SIG-M5 (cell line): ENCODE measurements around the gene CBFA2T2.
"Not testable (repeated sequence)": the region's sequence is repeated elsewhere in the genome, so short reads cannot be mapped to it uniquely, and the experiment has no call there.

Experiments
- DNase-seq: peaks from one replicate; lab custom pipeline; 2025; lab: John Stamatoyannopoulos, UW

The CBFA2T2 gene

GRCh38 chr20:33506576-33506975, 16.7 kb downstream of the CBFA2T2 start:
- DNase-seq, result no peak

DNA sequence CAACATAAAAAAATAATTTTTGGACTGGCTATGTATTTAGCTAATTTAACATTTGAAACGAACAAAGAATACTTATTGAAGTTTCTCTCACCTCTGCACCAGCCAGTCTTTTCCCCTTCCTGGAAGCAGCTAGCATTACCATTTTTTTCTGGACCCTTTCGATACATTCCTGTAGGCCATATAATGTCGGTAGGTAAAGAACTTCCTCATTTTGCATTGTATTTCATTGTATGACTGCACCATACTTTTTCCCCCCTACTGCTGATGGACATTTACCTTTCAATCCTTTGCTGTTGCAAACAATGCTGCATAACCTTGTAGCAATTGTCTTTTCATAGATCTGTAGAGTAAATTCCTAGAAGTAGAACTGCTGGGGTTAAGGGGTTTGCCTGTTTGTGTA, 17.6 kb downstream of the CBFA2T2 start:
- DNase-seq, result no peak

DNA sequence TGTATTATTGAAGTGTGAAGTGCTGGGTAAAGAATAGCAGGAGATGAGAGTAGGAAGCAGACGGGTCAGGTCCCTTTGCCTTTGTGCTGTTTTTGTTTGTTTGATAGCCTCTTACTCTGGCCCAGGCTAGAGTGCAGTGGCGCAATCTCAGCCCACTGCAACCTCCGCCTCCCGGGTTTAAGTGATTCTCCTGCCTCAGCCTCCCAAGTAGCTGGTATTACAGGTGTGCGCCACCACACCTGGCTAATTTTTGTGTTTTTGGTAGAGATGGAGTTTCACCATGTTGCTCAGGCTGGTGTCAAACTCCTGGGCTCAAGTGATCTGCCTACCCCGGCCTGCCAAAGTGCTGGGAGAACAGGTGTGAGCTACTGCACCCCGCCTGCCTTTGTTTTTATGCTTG, 18.1 kb downstream of the CBFA2T2 start:
- not testable (repeated sequence) for DNase-seq

GRCh38 chr20:33509057-33509456, 19.2 kb downstream of the CBFA2T2 start:
- DNase-seq, result not testable (repeated sequence)

DNA sequence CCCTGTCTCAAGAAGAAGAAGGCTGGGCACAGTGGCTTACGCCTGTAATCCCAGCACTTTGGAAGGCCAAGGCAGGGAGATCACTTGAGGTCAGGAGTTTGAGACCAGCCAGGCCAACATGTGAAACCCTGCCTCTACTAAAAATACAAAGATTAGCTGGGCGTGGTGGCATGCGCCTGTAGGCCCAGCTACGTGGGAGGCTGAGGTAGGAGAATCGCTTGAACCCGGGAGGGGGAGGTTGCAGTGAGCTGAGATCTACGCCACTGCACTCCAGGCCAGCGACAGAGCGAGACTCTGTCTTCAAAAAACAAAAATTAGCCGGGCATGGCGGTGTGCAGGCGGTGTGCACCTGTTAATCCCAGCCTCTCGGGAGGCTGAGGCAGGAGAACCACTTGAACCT, 22.0 kb downstream of the CBFA2T2 start:
- not testable (repeated sequence) for DNase-seq

DNA sequence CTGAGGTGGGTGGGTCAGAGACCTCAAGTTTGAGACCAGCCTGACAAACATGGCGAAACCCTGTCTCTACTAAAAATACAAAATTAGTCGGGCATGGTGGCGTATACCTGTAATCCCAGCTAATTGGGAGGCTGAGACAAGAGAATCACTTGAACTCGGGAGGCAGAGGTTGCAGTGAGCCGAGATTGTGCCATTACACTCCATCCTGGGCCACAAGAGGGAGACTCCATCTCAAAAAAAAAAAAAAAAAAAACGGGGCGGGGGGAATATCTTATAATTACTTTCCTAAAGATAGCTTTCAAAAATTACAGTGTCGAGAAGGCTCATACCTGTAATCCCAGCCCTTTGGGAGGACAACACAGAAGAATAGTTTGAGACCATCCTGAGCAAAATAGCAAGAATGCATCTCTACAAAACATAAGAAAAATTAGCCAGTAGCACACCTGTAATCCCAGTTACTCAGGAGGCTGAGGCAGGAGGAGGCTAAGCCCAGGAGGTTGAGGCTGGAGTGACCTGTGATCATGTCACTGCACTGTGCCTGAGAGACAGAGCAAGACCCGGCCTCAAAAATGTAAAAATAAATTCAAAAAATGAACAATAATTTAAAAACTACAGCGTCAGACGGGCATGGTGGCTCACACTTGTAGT, 25.8 kb downstream of the CBFA2T2 start:
- DNase-seq, result no peak

GRCh38 chr20:33516882-33517281, 27.0 kb downstream of the CBFA2T2 start:
- no peak for DNase-seq

DNA sequence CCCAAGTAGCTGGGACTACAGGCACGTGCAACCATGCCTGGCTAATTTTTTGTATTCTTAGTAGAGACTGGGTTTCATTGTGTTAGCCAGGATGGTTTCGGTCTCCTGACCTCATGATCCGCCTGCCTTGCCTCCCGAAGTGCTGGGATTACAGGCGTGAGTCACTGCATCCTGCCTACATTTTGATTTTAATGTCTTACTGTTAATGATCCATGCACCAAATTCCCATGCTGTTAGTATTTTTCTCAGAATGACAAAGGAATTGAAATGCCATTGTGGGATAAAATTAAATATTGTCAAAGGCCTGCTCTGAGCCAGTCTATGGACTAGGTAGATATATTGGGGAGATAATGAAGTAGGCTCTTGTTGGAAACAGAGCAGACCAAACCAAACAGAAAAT, 28.2 kb downstream of the CBFA2T2 start:
- no peak for DNase-seq

- DNase-seq, result no peak
These were observed 31.6 kb downstream of the CBFA2T2 start for GRCh38 chr20:33521461-33521860.

DNA sequence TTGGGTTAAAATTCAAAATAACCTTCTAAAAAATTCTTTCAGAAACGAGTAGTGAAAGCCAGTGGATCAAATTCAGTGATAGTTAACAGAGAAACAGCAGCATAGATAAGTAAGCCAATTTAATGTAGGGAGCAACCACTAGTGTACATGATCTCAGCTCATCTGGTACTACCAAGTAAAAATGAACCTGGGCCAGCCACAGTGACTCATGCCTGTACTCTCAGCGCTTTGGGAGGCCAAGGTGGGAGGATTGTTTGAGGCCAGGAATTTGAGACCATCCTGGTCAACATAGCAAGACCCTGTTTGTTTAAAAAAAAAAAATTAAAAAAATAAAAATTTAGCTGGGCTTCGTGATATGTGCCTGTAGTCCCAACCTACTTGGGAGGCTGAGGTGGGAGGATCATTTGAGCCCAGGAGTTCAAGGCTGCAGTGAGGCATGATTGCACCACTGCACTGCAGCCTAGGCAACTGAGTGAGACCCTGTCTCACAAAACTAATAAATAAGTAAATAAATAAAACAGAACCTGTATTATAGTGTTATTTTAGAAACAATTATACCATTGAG, 32.4 kb downstream of the CBFA2T2 start:
- DNase-seq, result no peak

DNA sequence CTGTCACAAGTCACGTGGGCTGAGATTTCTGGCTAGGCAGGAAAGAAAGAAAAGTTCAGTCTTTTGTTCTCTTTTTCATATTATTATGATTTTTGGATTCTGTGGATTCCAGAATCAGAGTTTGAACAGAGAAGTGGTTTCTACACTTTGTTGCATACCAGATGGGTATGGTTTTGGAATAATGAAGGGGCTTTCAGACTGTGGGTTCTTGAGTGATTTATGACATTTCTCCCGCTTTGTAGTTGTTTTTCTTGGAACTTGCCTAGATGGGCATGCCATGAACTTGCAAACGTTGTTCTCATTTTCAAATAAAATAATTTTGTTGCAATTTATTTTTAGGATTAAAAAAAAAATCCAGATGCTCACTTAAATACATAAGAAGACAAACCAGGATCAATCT, 34.4 kb downstream of the CBFA2T2 start:
- no peak for DNase-seq

GRCh38 chr20:33526769-33527168, 36.9 kb downstream of the CBFA2T2 start:
- no peak for DNase-seq

GRCh38 chr20:33531047-33531877, 41.4 kb downstream of the CBFA2T2 start:
- no peak for DNase-seq

DNA sequence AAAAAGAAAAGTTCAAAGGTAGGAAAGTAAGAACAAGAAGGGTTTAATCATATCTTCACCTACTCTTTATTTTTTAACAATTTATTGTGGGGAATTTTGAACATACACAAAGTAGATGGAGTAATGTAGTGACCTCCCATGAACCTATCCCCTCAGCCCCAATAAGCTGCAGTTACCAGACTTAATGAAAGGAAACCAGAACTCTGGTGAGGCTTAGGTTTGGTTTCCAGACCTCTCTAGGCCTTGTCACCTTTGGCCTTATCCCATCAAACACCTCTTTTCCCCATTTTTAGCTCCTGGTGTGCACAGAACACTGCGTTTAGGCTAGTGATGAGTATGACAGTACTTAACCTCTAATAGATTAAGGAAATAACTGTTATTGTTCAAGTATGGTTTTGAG, 42.0 kb downstream of the CBFA2T2 start:
- no peak for DNase-seq

GRCh38 chr20:33532753-33533459, 43.0 kb downstream of the CBFA2T2 start:
- no peak for DNase-seq

DNA sequence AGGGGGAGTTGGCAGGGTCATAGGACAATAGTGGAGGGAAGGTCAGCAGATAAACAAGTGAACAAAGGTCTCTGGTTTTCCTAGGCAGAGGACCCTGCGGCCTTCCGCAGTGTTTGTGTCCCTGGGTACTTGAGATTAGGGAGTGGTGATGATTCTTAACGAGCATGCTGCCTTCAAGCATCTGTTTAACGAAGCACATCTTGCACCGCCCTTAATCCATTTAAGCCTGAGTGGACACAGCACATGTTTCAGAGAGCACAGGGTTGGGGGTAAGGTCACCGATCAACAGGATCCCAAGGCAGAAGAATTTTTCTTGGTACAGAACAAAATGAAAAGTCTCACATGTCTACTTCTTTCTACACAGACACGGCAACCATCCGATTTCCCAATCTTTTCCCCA, 45.8 kb downstream of the CBFA2T2 start:
- DNase-seq, result not testable (repeated sequence)

- no peak for DNase-seq
These were observed 47.7 kb downstream of the CBFA2T2 start for GRCh38 chr20:33537608-33538007.

- no peak for DNase-seq
These were observed 49.2 kb downstream of the CBFA2T2 start for GRCh38 chr20:33539129-33539528.

DNA sequence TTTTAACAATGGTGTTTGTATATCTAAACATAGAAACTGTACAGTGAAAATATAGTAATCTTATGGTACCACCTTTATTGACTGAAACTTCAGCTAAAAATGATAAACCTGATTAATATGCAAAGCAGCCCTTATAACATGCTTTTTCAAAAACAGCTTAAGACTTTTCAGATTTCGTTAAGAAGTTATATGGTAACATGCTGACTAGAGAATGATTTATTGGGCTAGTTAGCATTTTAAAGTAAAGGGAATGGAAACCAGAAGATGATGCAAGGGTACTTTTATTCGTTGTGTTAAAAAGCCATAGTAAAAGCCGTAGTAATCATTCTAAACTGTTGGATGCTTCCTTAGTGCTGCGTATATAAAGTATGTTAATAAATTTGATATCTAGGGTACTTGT, 50.5 kb downstream of the CBFA2T2 start:
- no peak for DNase-seq

DNA sequence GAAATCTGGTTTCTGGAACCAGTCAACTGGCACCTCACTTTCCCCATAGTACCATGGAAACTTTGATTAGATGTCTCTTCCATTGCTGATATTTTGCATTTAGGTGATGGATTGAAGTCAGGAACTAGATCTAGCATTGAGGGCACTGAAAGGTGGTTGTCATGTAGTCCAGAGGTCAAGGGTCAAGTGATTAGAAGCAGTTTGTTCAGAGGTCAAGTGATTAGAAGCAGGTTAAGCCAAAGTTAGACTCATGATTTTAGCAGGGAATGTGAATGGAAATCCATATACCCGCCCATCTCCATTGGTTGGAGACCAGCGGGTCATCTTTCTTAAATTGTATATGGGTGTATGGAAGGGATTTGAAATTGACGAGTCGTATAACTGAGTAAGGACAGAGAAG, 51.2 kb downstream of the CBFA2T2 start:
- no peak for DNase-seq

DNA sequence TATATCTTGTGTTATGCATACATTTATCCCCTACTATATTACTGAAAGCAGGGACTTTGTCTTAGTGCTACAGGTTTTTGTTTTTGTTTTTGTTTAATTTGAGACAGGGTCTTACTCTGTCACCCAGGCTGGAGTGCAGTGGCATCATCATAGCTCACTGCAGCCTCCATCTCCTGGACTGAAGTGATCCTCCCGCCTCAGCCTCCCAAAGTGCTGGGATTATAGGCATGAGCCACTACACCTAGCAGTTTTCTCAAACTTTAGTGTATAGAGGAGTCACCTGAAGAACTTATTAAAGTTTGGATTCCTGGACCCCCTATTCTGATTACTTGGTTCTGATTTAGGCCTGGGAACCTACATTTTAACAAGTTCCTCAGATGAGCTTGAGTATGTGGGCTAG, 51.9 kb downstream of the CBFA2T2 start:
- DNase-seq, result no peak

- DNase-seq, result no peak
These were observed 55.9 kb downstream of the CBFA2T2 start for GRCh38 chr20:33545763-33546162.
